NCI-H774 (cell line): ENCODE data around the gene PHLDB2.

Experiments used
- DNase-seq: peaks from one replicate; lab custom pipeline; 2025; lab: John Stamatoyannopoulos, UW

The PHLDB2 gene

GRCh38 chr3:111926266-111926676 lies 67.2 kb downstream of the PHLDB2 start:
- DNase-seq: no peak

GRCh38 chr3:111928613-111929012 lies 69.5 kb downstream of the PHLDB2 start:
- no peak for DNase-seq

- no peak for DNase-seq
These were observed 70.4 kb downstream of the PHLDB2 start for GRCh38 chr3:111929484-111929883.

DNA sequence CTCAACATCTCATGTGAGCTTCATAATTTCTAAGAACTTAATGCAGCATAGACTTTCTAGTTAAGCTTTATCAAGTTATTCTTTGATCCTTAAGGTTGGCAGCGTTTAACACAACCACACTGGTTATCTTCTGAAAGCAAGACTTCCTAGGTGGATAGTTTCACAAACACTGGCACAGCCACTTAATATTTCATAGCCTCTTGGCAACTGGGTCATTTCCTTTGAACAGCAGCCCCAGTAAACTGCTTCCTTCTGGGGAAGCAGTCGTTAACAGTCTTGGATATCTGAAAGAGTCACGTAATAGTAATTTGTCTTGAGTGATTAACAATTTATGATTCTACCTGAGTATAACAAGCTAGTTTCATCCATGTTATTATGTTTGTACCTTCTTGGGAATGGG lies 73.9 kb downstream of the PHLDB2 start:
- DNase-seq: no peak

GRCh38 chr3:111936191-111936841 lies 77.3 kb downstream of the PHLDB2 start:
- DNase-seq: no peak

GRCh38 chr3:111936967-111937366 lies 77.9 kb downstream of the PHLDB2 start:
- DNase-seq: no peak

DNA sequence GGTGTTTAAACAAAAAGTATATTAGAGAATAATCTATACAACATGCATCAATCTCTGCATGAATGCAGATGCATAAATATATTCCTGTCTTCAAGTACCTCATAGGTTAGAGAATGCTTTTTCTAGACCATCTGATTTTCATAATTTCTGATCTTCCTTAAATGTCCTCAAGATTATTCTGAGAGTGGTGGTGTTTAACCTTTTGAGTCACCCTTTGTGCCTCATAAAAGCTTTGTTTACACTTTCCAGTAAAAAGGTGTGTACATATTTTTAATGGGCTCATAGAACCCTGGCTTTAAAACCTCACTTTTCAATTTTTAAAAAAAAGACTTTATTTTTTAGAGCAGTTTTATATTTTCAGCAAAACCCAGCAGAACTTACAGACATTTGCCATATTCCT lies 78.8 kb downstream of the PHLDB2 start:
- no peak for DNase-seq

- no peak for DNase-seq
These were observed 80.8 kb downstream of the PHLDB2 start for GRCh38 chr3:111939873-111940272.

DNA sequence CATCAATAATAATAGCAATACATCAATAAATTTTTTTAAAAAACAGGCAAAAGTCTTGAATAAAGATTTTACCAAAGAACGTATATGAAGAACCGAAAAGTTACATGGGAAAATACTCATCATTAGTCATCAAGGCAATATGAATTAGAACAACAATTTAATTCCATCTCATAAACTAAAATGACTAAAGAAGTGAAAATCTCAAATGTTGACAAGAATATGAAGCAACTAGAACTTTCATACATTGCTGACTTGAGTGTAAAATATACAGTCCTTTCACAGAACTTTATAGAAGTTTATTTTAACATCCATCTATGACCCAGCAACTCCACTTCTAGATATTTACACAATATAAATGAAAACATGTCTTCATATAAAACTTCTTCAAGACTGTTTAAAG lies 84.5 kb downstream of the PHLDB2 start:
- DNase-seq: no peak

DNA sequence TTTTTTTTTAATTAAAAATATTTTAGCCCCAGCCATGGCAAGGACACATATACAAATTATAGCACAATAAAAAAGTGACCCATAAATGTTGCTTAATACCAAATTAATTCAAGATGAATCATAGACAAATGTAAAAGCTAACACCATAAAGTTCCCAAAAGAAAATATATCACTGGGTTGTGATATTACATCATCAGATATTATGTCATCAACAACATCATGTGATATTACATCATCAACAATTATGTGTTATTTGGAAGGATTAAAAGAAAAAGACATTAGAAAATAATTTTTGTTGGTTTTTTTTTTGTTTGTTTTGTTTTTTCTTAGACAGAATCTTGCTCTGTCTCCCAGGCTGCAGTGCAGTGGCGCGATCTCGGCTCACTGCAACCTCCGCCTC lies 85.3 kb downstream of the PHLDB2 start:
- no peak for DNase-seq

- DNase-seq: no peak
These were observed 88.2 kb downstream of the PHLDB2 start for GRCh38 chr3:111947231-111947630.

GRCh38 chr3:111948786-111949185 lies 89.7 kb downstream of the PHLDB2 start:
- DNase-seq: no peak

- DNase-seq: no peak
These were observed 90.6 kb downstream of the PHLDB2 start for GRCh38 chr3:111949712-111950111.

GRCh38 chr3:111951032-111951431 lies 92.0 kb downstream of the PHLDB2 start:
- DNase-seq: no peak

- DNase-seq: no peak
These were observed 93.0 kb downstream of the PHLDB2 start for GRCh38 chr3:111952086-111952485.

- DNase-seq: no peak
These were observed 93.9 kb downstream of the PHLDB2 start for GRCh38 chr3:111952866-111953450.

- DNase-seq: no peak
These were observed 95.3 kb downstream of the PHLDB2 start for GRCh38 chr3:111954228-111954990.

DNA sequence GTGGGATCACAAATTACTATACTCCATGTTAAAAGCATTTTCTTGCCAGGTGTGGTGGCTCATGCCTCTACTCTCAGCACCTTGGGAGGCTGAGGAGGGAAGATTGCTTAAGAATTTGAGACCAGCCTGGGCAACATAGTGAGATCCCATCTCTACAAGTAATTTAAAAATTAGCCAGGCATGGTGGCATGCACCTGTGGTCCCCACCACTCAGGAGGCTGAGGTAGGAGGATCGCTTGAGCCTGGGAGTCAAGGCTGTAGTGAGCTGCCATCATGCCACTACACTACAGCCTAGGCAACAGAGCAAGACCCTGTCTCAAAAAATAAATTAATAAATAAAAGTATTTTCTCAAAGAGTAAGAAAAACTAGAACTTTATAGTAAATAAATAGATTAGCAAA lies 96.8 kb downstream of the PHLDB2 start:
- no peak for DNase-seq

GRCh38 chr3:111956449-111956848 lies 97.4 kb downstream of the PHLDB2 start:
- no peak for DNase-seq

DNA sequence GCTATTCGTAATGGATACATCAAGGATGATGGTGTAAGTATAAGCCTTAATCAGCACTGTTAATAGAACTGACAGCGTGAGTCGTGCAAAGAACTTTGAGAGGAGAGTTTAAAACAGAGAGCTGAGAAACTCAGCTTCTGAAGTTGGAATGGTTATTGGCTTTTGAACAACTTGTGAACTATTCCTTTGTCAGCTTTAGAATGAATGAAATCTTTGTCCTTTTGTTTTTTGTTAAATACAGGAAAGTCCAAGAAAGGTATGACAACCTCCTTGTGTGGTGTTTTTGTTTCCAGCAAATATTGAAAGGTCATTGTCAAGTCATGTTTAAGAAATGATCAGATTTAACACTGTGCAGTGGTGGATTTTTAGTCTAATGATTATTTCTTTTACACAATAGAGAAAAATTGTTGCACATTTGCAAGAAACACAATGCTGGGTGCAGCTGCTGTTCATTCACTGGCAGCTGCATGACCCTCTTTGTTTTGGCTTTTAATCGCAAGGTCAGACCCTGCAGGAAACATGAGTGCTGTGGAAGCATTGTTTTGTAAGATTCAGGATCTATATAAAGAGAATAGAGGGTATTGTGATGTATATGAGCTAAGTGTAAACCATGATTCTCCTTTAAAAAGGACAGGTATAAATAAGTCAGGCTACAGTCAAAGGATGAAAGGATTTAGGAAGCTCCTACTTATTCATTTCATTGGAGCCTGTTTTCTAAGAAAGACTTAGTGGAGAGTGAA lies 98.1 kb downstream of the PHLDB2 start:
- peak; percentile 26 for DNase-seq

DNA sequence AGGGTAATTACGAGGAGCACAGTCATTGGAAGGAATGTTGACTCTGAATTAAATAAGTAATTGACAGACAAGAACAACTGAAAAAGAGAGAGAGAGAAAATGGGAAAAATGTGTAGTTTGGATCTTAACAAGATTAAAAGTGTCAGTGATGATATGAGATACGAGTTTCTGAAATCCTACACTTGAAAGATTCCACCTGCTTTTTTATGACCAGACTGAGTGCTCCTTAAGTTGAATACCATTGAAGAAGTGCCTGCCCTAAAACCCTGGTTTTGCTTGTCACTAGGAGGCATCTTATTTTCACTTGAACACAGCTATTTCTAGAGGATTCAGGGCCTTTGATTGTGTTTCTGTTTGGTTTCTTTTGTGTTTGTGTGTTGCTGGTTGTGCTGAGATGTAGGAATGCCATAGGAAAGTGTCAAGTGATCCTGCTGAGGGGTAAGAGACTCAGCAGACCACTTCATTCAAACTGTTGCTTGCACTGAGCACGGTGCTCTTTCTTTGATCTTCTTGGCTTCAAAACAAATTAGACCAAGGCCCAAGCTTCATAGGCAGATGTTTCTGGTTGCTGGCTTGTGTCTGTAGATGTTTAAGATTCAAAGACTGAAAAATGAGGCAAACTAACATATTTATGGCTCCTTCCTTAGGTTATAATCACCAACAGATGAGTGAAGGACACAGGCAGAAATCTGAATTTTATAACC lies 102.5 kb downstream of the PHLDB2 start:
- no peak for DNase-seq

DNA sequence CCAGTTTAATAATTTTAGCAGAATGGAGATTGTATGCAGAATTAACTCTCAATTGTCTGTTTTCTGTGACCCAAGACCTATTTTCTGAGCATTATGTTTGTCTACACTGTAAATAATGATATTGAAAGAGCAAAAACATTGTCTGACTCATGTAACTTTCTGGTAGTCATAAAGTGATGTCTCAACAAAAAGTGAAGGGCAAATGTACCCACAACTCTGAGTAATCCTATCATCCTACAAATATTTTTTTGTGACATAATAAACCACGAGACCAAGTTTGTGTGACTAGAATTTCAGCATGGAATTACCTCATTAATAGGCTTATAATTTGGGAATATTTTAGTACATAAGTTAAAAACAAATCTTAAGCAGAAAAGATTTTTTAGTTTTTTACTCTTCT lies 104.4 kb downstream of the PHLDB2 start:
- no peak for DNase-seq
